Keratinocyte (primary cell): Measurements from ENCODE around the gene SIGMAR1. TPM values are rescaled to one million over a fixed set of nuclear protein-coding genes. Genes with fewer than 3 reads are reported as not detected.

ENCODE experiments used
- DNase-seq: peaks from one replicate; pipeline ENCODE4 v3.0.0-alpha.2; 2011; ENCODE audit warnings: low read depth, missing footprints, low spot score
- FAIRE-seq: peaks from 2 replicates; lab custom pipeline; 2011; peaks lifted over from hg19 to GRCh38; lab: Jason Lieb, UNC
- H2AFZ ChIP-seq: 2 replicates; pipeline ENCODE4 v1.6.0; 2012; ENCODE audit warnings: low read length, control low read depth, inconsistent platforms; ENCODE audit not compliant: control insufficient read depth
- H3K27ac ChIP-seq: 2 replicates; pipeline ENCODE4 v1.5.1; 2011; ENCODE audit warnings: low read length; ENCODE audit not compliant: control insufficient read depth, insufficient read depth
- H3K27me3 ChIP-seq: 3 replicates; pipeline ENCODE4 v1.6.0; 2011; ENCODE audit warnings: low read length; ENCODE audit not compliant: control insufficient read depth, insufficient read depth; ENCODE audit errors: extremely low read depth
- H3K36me3 ChIP-seq, 2 experiments: 2 replicates in 1 of 2; 3 replicates in 1 of 2; pipeline ENCODE4 v1.5.1; 2011; ENCODE audit warnings: low read length in 2 of 2, mild to moderate bottlenecking in 1 of 2; ENCODE audit not compliant: control insufficient read depth in 2 of 2, insufficient read depth in 2 of 2; ENCODE audit errors: extremely low read depth in 1 of 2
- H3K4me1 ChIP-seq: 3 replicates; pipeline ENCODE4 v1.5.1; 2011; ENCODE audit warnings: low read length; ENCODE audit not compliant: control insufficient read depth, insufficient read depth; ENCODE audit errors: extremely low read depth
- H3K4me2 ChIP-seq: 3 replicates; pipeline ENCODE4 v1.6.0; 2011; ENCODE audit warnings: low read depth, low read length; ENCODE audit not compliant: control insufficient read depth, insufficient read depth; ENCODE audit errors: extremely low read depth
- H3K4me3 ChIP-seq, 3 experiments: fragments of 200-600 bp in 1 of 3; sonication (generic) in 1 of 3; 2 replicates in 2 of 3; 3 replicates in 1 of 3; pipeline ENCODE4 v1.5.1; 2011 to 2016; ENCODE audit warnings: low read length in 3 of 3, mild to moderate bottlenecking in 3 of 3, control low read depth in 2 of 3, inconsistent platforms in 1 of 3, low read depth in 1 of 3, mixed read lengths in 1 of 3, mixed run types in 1 of 3, moderate library complexity in 1 of 3; ENCODE audit not compliant: control insufficient read depth in 2 of 3, insufficient read depth in 2 of 3; ENCODE audit errors: extremely low read depth in 1 of 3
- H3K79me2 ChIP-seq: 2 replicates; pipeline ENCODE4 v1.6.0; 2012; ENCODE audit warnings: low read length; ENCODE audit not compliant: control insufficient read depth, insufficient read depth
- H3K9ac ChIP-seq: 3 replicates; pipeline ENCODE4 v1.6.0; 2011; ENCODE audit warnings: low read length; ENCODE audit not compliant: control insufficient read depth, insufficient read depth; ENCODE audit errors: extremely low read depth
- H3K9me1 ChIP-seq: 3 replicates; pipeline ENCODE4 v1.6.0; 2011; ENCODE audit warnings: low read length; ENCODE audit not compliant: control insufficient read depth, insufficient read depth; ENCODE audit errors: extremely low read depth
- H3K9me3 ChIP-seq: 2 replicates; pipeline ENCODE4 v1.5.1; 2012; ENCODE audit warnings: low read depth, low read length; ENCODE audit not compliant: control insufficient read depth
- H4K20me1 ChIP-seq: 3 replicates; pipeline ENCODE4 v1.6.0; 2011; ENCODE audit warnings: low read length; ENCODE audit not compliant: control insufficient read depth, insufficient read depth; ENCODE audit errors: extremely low read depth
- CTCF ChIP-seq, 3 experiments: IDR thresholded peaks in 1 of 3; conservative IDR thresholded peaks in 1 of 3; optimal IDR thresholded peaks in 1 of 3; 2 replicates in 2 of 3; 3 replicates in 1 of 3; pipeline versions ENCODE3 to v1.5.1; 2011; ENCODE audit warnings: low read length in 3 of 3, mild to moderate bottlenecking in 3 of 3, moderate library complexity in 2 of 3, control low read depth in 1 of 3, inconsistent platforms in 1 of 3; ENCODE audit not compliant: insufficient read depth in 2 of 3; ENCODE audit errors: extremely low read depth in 1 of 3
- EZH2 ChIP-seq: IDR thresholded peaks from one replicate; pipeline ENCODE4 v1.6.1; 2012; ENCODE audit warnings: inconsistent platforms, mild to moderate bottlenecking, low read length, moderate library complexity
- dilution Hi-C: fragments of 300-500 bp; cut with MboI; formaldehyde crosslinking; loops from one replicate; pipeline ENCODE4 v1.7.0; 2020; ENCODE audit warnings: low sequenced_read_pairs; ENCODE audit not compliant: extremely low pct_ligation_motif_present
- polyA plus RNA-seq, 5 experiments: library from polyadenylated mRNA; depleted of rRNA in 3 of 5; stranded (reverse) in 3 of 5; stranded (forward) in 1 of 5; unstranded in 1 of 5; fragments of >200 nt; gene quantifications; 1 replicate in 1 of 5; 2 replicates in 3 of 5; 3 replicates in 1 of 5; pipeline versions ENCODE4 v1.2.1 to v1.2.3, GENCODE V29; 2011 to 2012; ENCODE audit warnings: missing spikeins in 2 of 5, low read depth in 1 of 5, low replicate concordance in 1 of 5

SIGMAR1 gene
- polyA plus RNA-seq, 1 donor (not counting 4 experiments of a cell fraction or from before 2014, with no cell fraction given): 74.9 TPM

- TF ChIP-seq EZH2 (no peak), CTCF (optimal IDR thresholded peaks at IDR 0.05 in 1 of 3, IDR thresholded peaks at IDR 0.05 in 1 of 3, conservative IDR thresholded peaks at IDR 0.05 in 1 of 3; ENCODE audit: extremely low read depth in 1 of 3, insufficient read depth in 2 of 3, low read length in 3 of 3) (no peak)
- Histone ChIP-seq H3K27me3 (no peaks in the 10 kb centered on the region), H4K20me1 (peaks cover under 1% of the 10 kb centered on the region), H3K9me1 (peaks cover 5% of the 10 kb centered on the region), H3K9ac (peak overlapping the region; percentile 55), H3K79me2 (peaks cover 22% of the 10 kb centered on the region), H3K27ac (peak overlapping the region; percentile 86), H2AFZ (peak overlapping the region; percentile 41), H3K9me3 (no peaks in the 10 kb centered on the region), H3K36me3 (peaks cover 0 to 7% of the 10 kb centered on the region in 2 experiments), H3K4me3 (no peak overlapping the region), H3K4me2 (peak overlapping the region; percentile 49), H3K4me1 (peaks cover 58% of the 10 kb centered on the region)
- peak; percentile 87 for FAIRE-seq
- DNase-seq: no peak
- dilution Hi-C loops: no loop called here
These were observed 25.7 kb upstream of the SIGMAR1 start for GRCh38 chr9:34663303-34663605.

GRCh38 chr9:34662526-34663302, 25.1 kb upstream of the SIGMAR1 start, which contains the start of gene CCL27:
CCL27 (minus strand) TSS chr9:34662657; CDS start chr9:34662633, 24 bp downstream.
- peak within 1 kb of the TSS; percentile 86 for H3K27ac ChIP-seq
- peaks cover 16% of the 10 kb centered on the region for H3K79me2 ChIP-seq
- peaks cover 58% of the 10 kb centered on the region for H3K4me1 ChIP-seq
- peaks cover 0 to 2% of the 10 kb centered on the region in 2 experiments for H3K36me3 ChIP-seq
- peak within 1 kb of the TSS; percentile 49 for H3K4me2 ChIP-seq
- H4K20me1 ChIP-seq: no peaks in the 10 kb centered on the region
- dilution Hi-C loops: no loop called here
- H3K9ac ChIP-seq: peak within 1 kb of the TSS; percentile 55
- peak; percentile 77 for FAIRE-seq
- DNase-seq: no peak
- peak within 1 kb of the TSS in 1 of 3 experiments; percentile 4 for H3K4me3 ChIP-seq
- H3K9me3 ChIP-seq: no peaks in the 10 kb centered on the region
- no peaks in the 10 kb centered on the region for H3K27me3 ChIP-seq
- H2AFZ ChIP-seq: peak within 1 kb of the TSS; percentile 64
- no peak for TF ChIP-seq CTCF (optimal IDR thresholded peaks at IDR 0.05 in 1 of 3, IDR thresholded peaks at IDR 0.05 in 1 of 3, conservative IDR thresholded peaks at IDR 0.05 in 1 of 3; ENCODE audit: extremely low read depth in 1 of 3, insufficient read depth in 2 of 3, low read length in 3 of 3)
- no peak for TF ChIP-seq EZH2
- peaks cover under 1% of the 10 kb centered on the region for H3K9me1 ChIP-seq
